ENCODE data around the gene IFITM1. TPM values are rescaled to one million over a fixed set of nuclear protein-coding genes. Genes with fewer than 3 reads are reported as not detected.

The IFITM1 gene
- total and polyA plus RNA-seq, 2 donors (not counting 1 experiment from before 2014, with no cell fraction given), result 21.1 to 93.0 TPM

- Histone ChIP-seq H3K9me3 (ENCODE audit: control insufficient read depth, insufficient read depth, low read depth, low read length) (no peaks in the 10 kb centered on the region), H3K36me3 (ENCODE audit: control insufficient read depth, insufficient read depth, low read length) (no peaks in the 10 kb centered on the region), H3K4me2 (ENCODE audit: extremely low read depth, insufficient read depth, low read length) (no peak overlapping the region), H3K4me3 (replicated peaks in 1 of 4; ENCODE audit: control extremely low read depth in 1 of 4, insufficient read depth in 1 of 4, low read depth in 3 of 4, low read length in 4 of 4) (no peak overlapping the region), H2AFZ (ENCODE audit: low read length) (no peak overlapping the region), H3K4me1 (ENCODE audit: control insufficient read depth, extremely low read depth, insufficient read depth, low read length) (peaks cover 3% of the 10 kb centered on the region), H4K20me1 (ENCODE audit: control insufficient read depth, extremely low read depth, insufficient read depth, low read length) (no peaks in the 10 kb centered on the region), H3K27me3 (ENCODE audit: control insufficient read depth, insufficient read depth, low read length) (peaks cover 3% of the 10 kb centered on the region), H3K9ac (ENCODE audit: insufficient read depth, low read length) (no peak overlapping the region), H3K79me2 (ENCODE audit: control insufficient read depth, insufficient read depth, low read length) (no peaks in the 10 kb centered on the region), H3K27ac (ENCODE audit: insufficient read depth, low read length) (no peak overlapping the region)
- no peak for DNase-seq (ENCODE audit: low read depth in 2 of 2)
- no peak for TF ChIP-seq EZH2 (IDR thresholded peaks at IDR 0.05; ENCODE audit: low read length, missing control alignments)
- TF ChIP-seq CTCF (conservative IDR thresholded peaks at IDR 0.05 in 1 of 2, IDR thresholded peaks at IDR 0.05 in 1 of 2; ENCODE audit: low read depth in 1 of 2, low read length in 2 of 2), result no peak
Measured at GRCh38 chr11:293852-294661, 19.8 kb upstream of the IFITM1 start.

GRCh38 chr11:294780-295179 lies 19.1 kb upstream of the IFITM1 start:
- H3K4me3 ChIP-seq (replicated peaks in 1 of 4; ENCODE audit: control extremely low read depth in 1 of 4, insufficient read depth in 1 of 4, low read depth in 3 of 4, low read length in 4 of 4), result no peak overlapping the region
- peaks cover 3% of the 10 kb centered on the region for H3K4me1 ChIP-seq (ENCODE audit: control insufficient read depth, extremely low read depth, insufficient read depth, low read length)
- no peak overlapping the region for H3K9ac ChIP-seq (ENCODE audit: insufficient read depth, low read length)
- DNase-seq (ENCODE audit: low read depth in 2 of 2), result no peak
- no peak overlapping the region for H2AFZ ChIP-seq (ENCODE audit: low read length)
- H3K36me3 ChIP-seq (ENCODE audit: control insufficient read depth, insufficient read depth, low read length), result no peaks in the 10 kb centered on the region
- no peaks in the 10 kb centered on the region for H3K79me2 ChIP-seq (ENCODE audit: control insufficient read depth, insufficient read depth, low read length)
- H3K27me3 ChIP-seq (ENCODE audit: control insufficient read depth, insufficient read depth, low read length), result peaks cover 3% of the 10 kb centered on the region
- no peaks in the 10 kb centered on the region for H4K20me1 ChIP-seq (ENCODE audit: control insufficient read depth, extremely low read depth, insufficient read depth, low read length)
- H3K4me2 ChIP-seq (ENCODE audit: extremely low read depth, insufficient read depth, low read length), result no peak overlapping the region
- H3K9me3 ChIP-seq (ENCODE audit: control insufficient read depth, insufficient read depth, low read depth, low read length), result no peaks in the 10 kb centered on the region
- no peak overlapping the region for H3K27ac ChIP-seq (ENCODE audit: insufficient read depth, low read length)
- TF ChIP-seq EZH2 (IDR thresholded peaks at IDR 0.05; ENCODE audit: low read length, missing control alignments), result no peak
- TF ChIP-seq CTCF (conservative IDR thresholded peaks at IDR 0.05 in 1 of 2, IDR thresholded peaks at IDR 0.05 in 1 of 2; ENCODE audit: low read depth in 1 of 2, low read length in 2 of 2), result no peak

- H3K4me3 ChIP-seq (replicated peaks in 1 of 4; ENCODE audit: control extremely low read depth in 1 of 4, insufficient read depth in 1 of 4, low read depth in 3 of 4, low read length in 4 of 4), result no peak overlapping the region
- H3K4me2 ChIP-seq (ENCODE audit: extremely low read depth, insufficient read depth, low read length), result no peak overlapping the region
- no peak for DNase-seq (ENCODE audit: low read depth in 2 of 2)
- H3K9me3 ChIP-seq (ENCODE audit: control insufficient read depth, insufficient read depth, low read depth, low read length), result no peaks in the 10 kb centered on the region
- no peaks in the 10 kb centered on the region for H3K79me2 ChIP-seq (ENCODE audit: control insufficient read depth, insufficient read depth, low read length)
- no peak overlapping the region for H3K27ac ChIP-seq (ENCODE audit: insufficient read depth, low read length)
- H3K9ac ChIP-seq (ENCODE audit: insufficient read depth, low read length), result no peak overlapping the region
- H2AFZ ChIP-seq (ENCODE audit: low read length), result no peak overlapping the region
- H3K27me3 ChIP-seq (ENCODE audit: control insufficient read depth, insufficient read depth, low read length), result peaks cover 8% of the 10 kb centered on the region
- no peaks in the 10 kb centered on the region for H3K36me3 ChIP-seq (ENCODE audit: control insufficient read depth, insufficient read depth, low read length)
- peaks cover 3% of the 10 kb centered on the region for H3K4me1 ChIP-seq (ENCODE audit: control insufficient read depth, extremely low read depth, insufficient read depth, low read length)
- TF ChIP-seq EZH2 (IDR thresholded peaks at IDR 0.05; ENCODE audit: low read length, missing control alignments), result no peak
- no peak for TF ChIP-seq CTCF (conservative IDR thresholded peaks at IDR 0.05 in 1 of 2, IDR thresholded peaks at IDR 0.05 in 1 of 2; ENCODE audit: low read depth in 1 of 2, low read length in 2 of 2)
- no peaks in the 10 kb centered on the region for H4K20me1 ChIP-seq (ENCODE audit: control insufficient read depth, extremely low read depth, insufficient read depth, low read length)
Measured at GRCh38 chr11:295351-296170, 18.3 kb upstream of the IFITM1 start.

Data from fibroblast of lung (primary cell).